NCI-H2029 treated with DMSO at 0.1 percent for 48 hours (cell line): ENCODE results near the gene FBXO44.
A peak's percentile ranks its signal among the peaks of the same experiment; 100 is the strongest.
"Not testable (repeated sequence)": the region's sequence is repeated elsewhere in the genome, so short reads cannot be mapped to it uniquely, and the experiment has no call there.

Experiments used
- DNase-seq: peaks from one replicate; lab custom pipeline; 2025; lab: John Stamatoyannopoulos, UW

FBXO44 gene, protein sequence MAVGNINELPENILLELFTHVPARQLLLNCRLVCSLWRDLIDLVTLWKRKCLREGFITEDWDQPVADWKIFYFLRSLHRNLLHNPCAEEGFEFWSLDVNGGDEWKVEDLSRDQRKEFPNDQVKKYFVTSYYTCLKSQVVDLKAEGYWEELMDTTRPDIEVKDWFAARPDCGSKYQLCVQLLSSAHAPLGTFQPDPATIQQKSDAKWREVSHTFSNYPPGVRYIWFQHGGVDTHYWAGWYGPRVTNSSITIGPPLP

DNA sequence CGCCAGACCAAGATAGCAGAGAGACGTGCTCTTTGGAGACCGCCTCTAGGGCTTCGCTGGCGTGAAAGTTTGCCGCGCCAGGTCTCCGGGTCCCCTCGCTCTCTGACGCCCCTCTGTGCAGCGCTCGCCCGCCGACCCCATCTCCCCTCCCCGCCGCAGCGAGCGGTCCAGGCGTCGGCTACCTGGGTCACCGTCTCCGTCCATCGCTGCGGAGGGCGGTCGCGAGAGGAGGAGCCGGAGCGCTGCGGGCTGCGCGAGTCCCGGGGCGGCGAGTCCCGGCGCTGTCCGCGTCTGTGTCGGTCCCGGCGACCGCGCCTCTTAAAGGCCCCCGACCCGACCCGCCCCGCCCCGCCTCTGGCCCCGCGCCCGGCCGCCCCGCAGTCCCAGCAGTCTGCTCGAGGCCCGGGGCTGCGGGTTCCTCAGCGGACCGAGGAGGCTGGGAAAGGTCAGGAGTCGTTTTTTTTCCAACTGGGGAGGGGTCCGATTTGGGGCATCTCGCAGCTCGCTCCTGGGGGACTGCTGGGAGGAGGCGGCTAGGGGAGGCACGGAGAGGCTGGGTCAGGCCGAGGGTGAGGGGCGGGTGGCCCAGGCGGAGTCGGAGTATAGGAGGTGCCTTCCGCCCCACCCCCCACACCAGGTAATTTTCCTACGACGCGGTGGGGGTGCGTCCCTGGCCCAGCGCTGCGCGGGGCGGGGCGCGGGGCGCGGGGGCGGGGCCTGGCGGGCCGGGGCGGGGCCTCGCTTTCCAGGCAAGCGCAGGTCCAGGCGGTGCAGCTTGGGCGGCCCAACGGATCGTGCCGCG, at the start of gene FBXO44, which contains the start of gene FBXO2:
Gene FBXO44, plus strand, starts transcription at position 741 of the 802 bp plus-strand sequence. CDS start 959 bp downstream, outside the sequence.
Gene FBXO2, minus strand, starts transcription at position 293 of the 802 bp plus-strand sequence. Its CDS starts 89 bp downstream, at position 204.
- no peak for DNase-seq

DNA sequence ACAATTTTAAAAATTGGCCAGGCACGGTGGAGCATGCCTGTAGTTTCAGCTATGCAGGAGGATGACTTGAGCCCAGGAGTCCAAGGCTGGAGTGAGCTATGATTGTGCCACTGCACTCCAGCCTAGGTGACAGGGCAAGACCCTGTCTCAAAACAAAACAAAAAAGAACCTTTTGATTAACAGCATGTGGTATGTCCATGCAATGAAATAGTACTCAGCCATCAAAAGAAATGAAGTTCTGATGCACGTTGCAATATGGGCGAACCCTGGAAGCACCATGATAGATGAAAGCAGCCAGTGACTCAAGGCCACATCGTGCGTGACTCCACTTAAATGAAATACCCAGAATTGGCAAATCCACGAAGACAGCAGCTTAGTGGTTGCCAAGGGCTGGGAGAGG, 47.9 kb upstream of the FBXO44 start:
- DNase-seq = no peak

DNA sequence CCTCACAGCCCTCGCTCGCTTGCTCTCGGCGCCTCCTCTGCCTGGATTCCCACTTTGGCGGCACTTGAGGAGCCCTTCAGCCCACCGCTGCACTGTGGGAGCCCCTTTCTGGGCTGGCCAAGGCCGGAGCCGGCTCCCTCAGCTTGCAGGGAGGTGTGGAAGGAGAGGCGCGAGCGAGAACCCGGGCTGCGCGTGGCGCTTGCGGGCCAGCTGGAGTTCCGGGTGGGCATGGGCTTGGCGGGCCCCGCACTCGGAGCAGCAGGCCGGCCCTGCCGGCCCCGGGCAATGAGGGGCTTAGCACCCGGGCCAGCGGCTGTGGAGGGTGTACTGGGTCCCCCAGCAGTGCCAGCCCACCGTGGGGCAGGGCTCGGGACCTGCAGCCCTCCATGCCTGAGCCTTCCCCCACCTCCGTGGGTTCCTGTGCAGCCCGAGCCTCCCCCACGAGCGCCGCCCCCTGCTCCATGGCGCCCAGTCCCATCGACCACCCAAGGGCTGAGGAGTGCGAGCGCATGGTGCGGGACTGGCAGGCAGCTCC, 46.0 kb upstream of the FBXO44 start:
- DNase-seq = not testable (repeated sequence)

DNA sequence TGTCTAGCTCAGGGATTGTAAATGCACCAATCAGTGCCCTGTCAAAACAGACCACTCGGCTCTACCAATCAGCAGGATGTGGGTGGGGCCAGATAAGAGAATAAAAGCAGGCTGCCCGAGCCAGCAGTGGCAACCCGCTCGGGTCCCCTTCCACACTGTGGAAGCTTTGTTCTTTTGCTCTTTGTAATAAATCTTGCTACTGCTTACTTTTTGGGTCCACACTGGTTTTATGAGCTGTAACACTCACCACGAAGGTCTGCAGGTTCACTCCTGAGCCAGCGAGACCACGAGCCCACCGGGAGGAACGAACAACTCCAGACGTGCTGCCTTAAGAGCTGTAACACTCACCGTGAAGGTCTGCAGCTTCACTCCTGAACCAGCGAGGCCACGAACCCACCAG, 45.3 kb upstream of the FBXO44 start:
- not testable (repeated sequence) for DNase-seq

DNA sequence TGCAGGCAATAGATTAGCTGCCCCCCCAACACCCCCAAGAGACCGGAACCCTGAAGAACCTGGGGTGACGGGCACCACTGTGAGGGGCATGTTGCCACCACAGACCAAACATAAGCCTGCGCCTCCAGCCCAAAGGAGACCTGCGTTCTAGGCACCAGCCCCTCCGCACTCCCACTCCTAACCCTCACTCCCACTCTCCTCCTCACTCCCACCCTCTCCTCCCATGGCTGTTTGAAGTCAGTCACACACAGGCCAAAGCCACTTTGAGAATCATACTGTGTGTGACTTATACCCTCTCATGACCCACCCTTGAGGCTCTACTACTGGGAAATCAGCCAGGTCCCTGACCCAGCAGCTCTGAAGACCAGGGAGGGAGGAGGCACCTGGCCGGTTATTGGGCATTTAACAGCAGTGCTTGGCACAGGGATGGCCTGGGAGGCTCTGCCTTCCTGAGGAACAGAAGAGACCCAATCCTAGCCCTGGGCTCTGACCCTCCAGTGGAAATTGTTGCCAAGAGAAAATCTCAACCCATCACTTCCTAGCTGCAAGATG, 44.0 kb upstream of the FBXO44 start:
- DNase-seq = no peak

DNA sequence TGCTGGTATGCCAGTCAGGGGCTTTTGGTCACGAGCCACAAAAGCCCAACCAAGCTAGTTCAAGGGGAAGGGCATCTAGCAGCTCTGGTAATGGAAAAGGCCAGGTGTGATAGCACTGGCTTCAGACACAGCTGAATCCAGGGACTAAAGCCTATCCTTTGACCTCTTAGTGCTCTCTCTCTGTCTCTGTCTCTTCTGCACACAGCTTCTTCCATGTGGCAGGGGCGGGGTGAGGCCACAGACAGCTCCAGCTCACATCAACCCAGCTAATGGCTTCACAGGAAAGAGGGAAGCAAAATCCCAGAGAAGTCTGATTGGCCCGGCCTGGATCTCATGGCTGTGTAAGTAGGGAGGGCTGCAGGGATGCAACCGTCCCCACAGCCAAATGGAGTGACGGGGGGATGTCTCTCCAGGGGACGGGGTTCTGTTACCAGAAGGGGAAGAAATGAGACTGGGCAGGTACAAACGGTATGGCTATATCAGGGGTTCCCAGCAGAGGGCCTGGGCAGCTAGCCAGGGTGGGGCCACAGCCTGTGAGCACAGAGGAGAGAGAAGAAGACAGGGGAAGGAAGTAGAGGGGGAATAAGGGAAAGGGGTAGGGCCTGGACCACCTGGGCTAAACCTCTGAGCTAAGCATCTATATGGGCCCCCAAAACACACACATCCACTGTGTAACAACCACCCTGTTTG, 42.9 kb upstream of the FBXO44 start:
- no peak for DNase-seq

GRCh38 chr1:11613347-11613746, 41.3 kb upstream of the FBXO44 start:
- DNase-seq = no peak

- DNase-seq = no peak
Observed at GRCh38 chr1:11615090-11615489, 39.6 kb upstream of the FBXO44 start.

- DNase-seq = no peak
Observed at GRCh38 chr1:11616766-11617165, 37.9 kb upstream of the FBXO44 start.

GRCh38 chr1:11617314-11617713, 37.4 kb upstream of the FBXO44 start:
- peak; percentile 14 for DNase-seq

- no peak for DNase-seq
Observed at GRCh38 chr1:11617741-11618140, 36.9 kb upstream of the FBXO44 start.

GRCh38 chr1:11620405-11620804, 34.3 kb upstream of the FBXO44 start:
- DNase-seq = no peak

DNA sequence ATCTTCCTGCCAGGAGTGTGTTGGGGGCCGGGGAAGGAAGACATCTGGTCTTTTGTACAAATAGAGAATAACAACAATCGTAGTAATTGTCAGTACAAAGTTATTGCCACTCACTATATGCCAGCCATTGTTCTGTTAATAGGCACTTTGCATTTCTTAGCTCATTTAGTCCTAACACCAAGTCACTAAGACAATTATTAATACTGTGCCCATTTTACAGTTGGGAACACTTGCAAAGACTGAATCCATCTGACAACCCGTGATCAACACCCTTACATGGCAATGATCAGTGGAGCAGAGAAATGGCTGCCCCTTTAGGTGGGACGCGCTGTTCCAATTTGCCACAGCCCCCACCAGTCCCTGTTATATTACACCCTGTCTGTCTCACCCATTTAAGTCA, 33.8 kb upstream of the FBXO44 start:
- DNase-seq = no peak

GRCh38 chr1:11622398-11622797, 32.3 kb upstream of the FBXO44 start:
- DNase-seq = no peak

DNA sequence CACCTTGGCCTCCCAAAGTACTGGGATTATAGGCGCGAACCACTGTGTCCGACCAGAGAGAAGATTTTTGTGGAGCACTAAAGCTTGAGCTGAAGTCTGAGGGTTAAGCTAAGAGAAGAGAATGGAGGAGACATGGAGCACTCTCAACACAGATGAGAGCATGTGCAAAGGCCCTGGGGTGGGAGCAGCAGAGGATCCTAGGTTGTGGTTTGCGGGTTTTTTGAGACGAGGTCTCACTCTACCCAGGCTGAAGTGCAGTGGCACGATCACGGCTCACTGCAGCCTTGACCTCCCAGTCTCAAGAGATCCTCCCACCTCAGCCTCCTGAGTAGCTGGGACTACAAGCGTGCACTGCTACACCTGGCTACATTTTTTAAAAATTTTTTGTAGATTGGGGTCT, 31.0 kb upstream of the FBXO44 start:
- no peak for DNase-seq

GRCh38 chr1:11626551-11626950, 28.1 kb upstream of the FBXO44 start:
- no peak for DNase-seq

GRCh38 chr1:11628767-11629166, 25.9 kb upstream of the FBXO44 start:
- no peak for DNase-seq

DNA sequence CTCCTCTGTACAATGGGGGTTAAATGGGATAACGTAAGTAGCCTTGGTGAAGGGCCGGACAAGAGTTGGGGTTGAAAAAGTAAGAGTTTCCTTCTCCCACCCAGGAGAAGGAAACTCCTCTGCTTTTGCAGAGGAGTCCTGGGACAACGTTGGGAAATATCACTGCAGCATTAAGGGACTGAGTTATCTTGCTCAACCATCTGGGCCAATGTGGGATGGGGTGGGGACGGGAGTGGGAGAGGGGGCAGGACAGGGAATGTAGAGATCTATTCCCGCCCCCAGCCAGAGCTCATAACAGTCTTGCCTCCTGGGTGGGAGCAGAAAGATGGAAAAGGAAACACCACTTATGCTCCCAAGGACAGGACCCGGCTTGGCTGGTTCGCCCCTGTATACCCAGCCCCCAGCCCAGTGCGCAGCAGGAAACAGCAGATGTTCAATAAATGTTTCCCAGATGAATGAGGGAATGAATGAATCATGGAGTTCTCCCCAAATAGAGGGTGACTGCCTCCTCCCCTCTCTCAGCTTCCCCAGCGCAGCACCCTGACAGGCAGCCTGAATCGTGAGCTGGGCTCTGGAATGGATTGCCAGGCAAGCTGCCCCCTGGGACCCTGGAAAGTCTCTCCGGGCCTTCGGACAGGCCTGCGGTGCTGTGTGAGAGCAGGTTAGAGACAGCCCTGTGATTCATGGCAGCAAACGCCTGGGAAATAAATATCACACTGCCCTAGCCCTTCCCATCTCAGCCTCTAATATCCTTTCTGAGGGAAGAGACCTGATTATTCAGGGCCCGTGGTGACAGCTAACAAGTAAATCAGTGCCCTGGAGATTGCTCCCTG, 25.3 kb upstream of the FBXO44 start:
- no peak for DNase-seq

- no peak for DNase-seq
Observed at GRCh38 chr1:11634365-11635192, 20.1 kb upstream of the FBXO44 start.

DNA sequence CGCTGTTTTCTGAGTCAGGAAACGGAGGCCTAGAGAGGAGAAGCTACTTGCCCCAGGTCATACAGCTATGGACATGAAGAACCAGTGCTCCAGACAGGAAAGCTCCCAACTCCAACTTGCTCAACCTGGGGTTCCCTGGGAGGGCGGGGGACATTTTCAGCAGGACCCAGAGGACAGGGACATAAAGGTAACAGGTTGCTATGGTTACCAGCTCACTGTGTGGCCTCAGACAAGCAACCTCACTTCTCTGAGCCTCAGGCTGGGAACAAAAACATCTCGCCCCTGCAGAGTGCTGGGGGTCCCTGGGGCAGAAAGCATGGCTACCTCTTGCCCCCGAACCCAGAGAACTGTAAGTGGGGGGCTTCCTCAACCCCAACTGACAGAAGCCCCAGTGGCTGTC, 16.6 kb upstream of the FBXO44 start:
- DNase-seq = no peak
